ENCODE results near the gene LAMB4.

LAMB4 gene

GRCh38 chr7:108158776-108159175 is 28.6 kb upstream of the LAMB4 start:
- Histone ChIP-seq H3F3A (ENCODE audit: insufficient read depth, low read length) (no peaks in the 10 kb centered on the region), H3K9ac (ENCODE audit: low read length) (no peak overlapping the region), H3K4me2 (ENCODE audit: low read depth, low read length) (no peak overlapping the region), H3K36me3 (replicated peaks; ENCODE audit: insufficient read depth, low read length) (no peaks in the 10 kb centered on the region), H3K4me3 (ENCODE audit: low read length) (no peak overlapping the region), H3K9me2 (replicated peaks; ENCODE audit: insufficient read depth, low read length) (no peaks in the 10 kb centered on the region), H3K27ac (ENCODE audit: low read length) (no peak overlapping the region), H3K9me3 (replicated peaks; ENCODE audit: insufficient read depth, low read length) (no peaks in the 10 kb centered on the region), H3K4me1 (ENCODE audit: low read length) (no peaks in the 10 kb centered on the region), H2AFZ (ENCODE audit: low read length) (no peak overlapping the region), H3K27me3 (replicated peaks; ENCODE audit: insufficient read depth, low read length) (no peaks in the 10 kb centered on the region), H4K20me1 (ENCODE audit: insufficient read depth, low read length) (no peaks in the 10 kb centered on the region), H3K79me2 (ENCODE audit: low read length) (no peaks in the 10 kb centered on the region)
- TF ChIP-seq EZH2 (optimal IDR thresholded peaks at IDR 0.05; ENCODE audit: low read depth, low read length), result no peak
- TF ChIP-seq EZH2phosphoT487 (IDR thresholded peaks at IDR 0.05; ENCODE audit: low read length), result no peak
- TF ChIP-seq CTCF (IDR thresholded peaks at IDR 0.05; ENCODE audit: low read length), result no peak
- DNase-seq, result no peak

- Histone ChIP-seq H3K79me2 (ENCODE audit: low read length) (no peaks in the 10 kb centered on the region), H3K9me2 (replicated peaks; ENCODE audit: insufficient read depth, low read length) (no peaks in the 10 kb centered on the region), H3K27ac (ENCODE audit: low read length) (no peak overlapping the region), H3K9ac (ENCODE audit: low read length) (no peak overlapping the region), H3F3A (ENCODE audit: insufficient read depth, low read length) (no peaks in the 10 kb centered on the region), H3K9me3 (replicated peaks; ENCODE audit: insufficient read depth, low read length) (no peaks in the 10 kb centered on the region), H3K4me2 (ENCODE audit: low read depth, low read length) (no peak overlapping the region), H3K27me3 (replicated peaks; ENCODE audit: insufficient read depth, low read length) (no peaks in the 10 kb centered on the region), H3K4me3 (ENCODE audit: low read length) (no peak overlapping the region), H3K4me1 (ENCODE audit: low read length) (no peaks in the 10 kb centered on the region), H2AFZ (ENCODE audit: low read length) (no peak overlapping the region), H4K20me1 (ENCODE audit: insufficient read depth, low read length) (no peaks in the 10 kb centered on the region), H3K36me3 (replicated peaks; ENCODE audit: insufficient read depth, low read length) (no peaks in the 10 kb centered on the region)
- no peak for TF ChIP-seq EZH2phosphoT487 (IDR thresholded peaks at IDR 0.05; ENCODE audit: low read length)
- TF ChIP-seq EZH2 (optimal IDR thresholded peaks at IDR 0.05; ENCODE audit: low read depth, low read length), result no peak
- TF ChIP-seq CTCF (IDR thresholded peaks at IDR 0.05; ENCODE audit: low read length), result no peak
- no peak for DNase-seq
Observed at GRCh38 chr7:108157606-108158335, 27.6 kb upstream of the LAMB4 start.

- H3K4me1 ChIP-seq (ENCODE audit: low read length), result no peaks in the 10 kb centered on the region
Observed at GRCh38 chr7:108156897-108157605, 26.9 kb upstream of the LAMB4 start.

More at GRCh38 chr7:108156897-108157605, 26.9 kb upstream of the LAMB4 start:
- Histone ChIP-seq H3K9me2 (replicated peaks; ENCODE audit: insufficient read depth, low read length) (no peaks in the 10 kb centered on the region), H3K36me3 (replicated peaks; ENCODE audit: insufficient read depth, low read length) (no peaks in the 10 kb centered on the region), H3K4me2 (ENCODE audit: low read depth, low read length) (no peak overlapping the region), H3F3A (ENCODE audit: insufficient read depth, low read length) (no peaks in the 10 kb centered on the region), H3K79me2 (ENCODE audit: low read length) (no peaks in the 10 kb centered on the region), H3K9me3 (replicated peaks; ENCODE audit: insufficient read depth, low read length) (no peaks in the 10 kb centered on the region), H3K4me3 (ENCODE audit: low read length) (no peak overlapping the region), H3K9ac (ENCODE audit: low read length) (no peak overlapping the region), H4K20me1 (ENCODE audit: insufficient read depth, low read length) (no peaks in the 10 kb centered on the region), H2AFZ (ENCODE audit: low read length) (no peak overlapping the region), H3K27ac (ENCODE audit: low read length) (no peak overlapping the region), H3K27me3 (replicated peaks; ENCODE audit: insufficient read depth, low read length) (no peaks in the 10 kb centered on the region)
- no peak for TF ChIP-seq EZH2phosphoT487 (IDR thresholded peaks at IDR 0.05; ENCODE audit: low read length)
- TF ChIP-seq EZH2 (optimal IDR thresholded peaks at IDR 0.05; ENCODE audit: low read depth, low read length), result no peak
- no peak for DNase-seq
